ENCODE results near the gene ZNF316. TPM values are rescaled to one million over a fixed set of nuclear protein-coding genes. Genes with fewer than 3 reads are reported as not detected.
"Not testable (repeated sequence)": the region's sequence is repeated elsewhere in the genome, so short reads cannot be mapped to it uniquely, and the experiment has no call there.

The ZNF316 gene
- total RNA-seq, 2 experiments from 2014 or later: 17.2 to 19.0 TPM

DNA sequence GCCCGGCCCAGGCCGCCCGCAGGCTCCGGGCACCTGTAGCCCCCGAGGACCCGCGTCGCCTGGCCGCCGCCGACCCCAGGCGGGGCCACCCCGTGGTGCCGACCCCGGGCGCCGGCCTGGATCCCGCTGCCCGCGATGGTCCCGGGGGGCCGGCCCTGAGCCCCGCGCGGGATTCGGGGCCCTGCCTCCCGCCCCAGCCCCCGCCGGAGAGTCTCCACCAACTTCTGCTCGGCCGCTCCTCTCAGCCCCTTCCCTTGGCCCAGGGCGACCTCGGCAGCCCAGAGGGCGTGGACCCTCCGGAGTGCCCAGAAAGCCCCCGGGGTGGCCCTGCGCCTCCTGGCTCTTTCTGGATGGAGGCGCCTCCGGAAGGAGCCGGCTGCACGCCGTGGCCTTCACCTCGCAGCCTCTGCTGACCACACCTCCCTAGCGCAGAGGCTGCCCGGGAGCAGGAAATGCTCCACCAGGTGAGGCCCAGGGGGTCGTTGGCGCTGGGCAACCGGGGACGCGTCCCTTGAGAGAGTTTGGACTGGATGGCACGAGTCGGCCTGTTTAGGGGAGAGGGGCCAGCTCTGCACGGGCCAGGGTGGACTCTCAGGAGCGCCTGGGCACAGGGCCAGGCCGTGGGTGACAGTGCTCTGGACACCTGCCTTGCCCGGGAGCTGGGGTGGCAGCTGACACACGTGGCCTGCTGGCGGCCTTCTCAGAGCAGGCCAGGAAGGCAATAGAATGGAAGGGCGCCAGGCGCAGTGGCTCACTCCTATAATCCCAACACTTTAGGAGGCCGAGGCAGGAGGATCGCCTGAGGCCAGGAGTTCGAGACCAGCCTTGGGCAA is 21.2 kb upstream of the ZNF316 start:
- Mint-ChIP-seq H3K27ac (no peak overlapping the region), H3K4me1 (peaks cover 17% of the 10 kb centered on the region), H3K4me3 (peak overlapping the region; percentile 54), H3K27me3 (no peaks in the 10 kb centered on the region), H3K36me3 (no peaks in the 10 kb centered on the region), H3K9me3 (no peaks in the 10 kb centered on the region)
- peak; percentile 18 for DNase-seq

DNA sequence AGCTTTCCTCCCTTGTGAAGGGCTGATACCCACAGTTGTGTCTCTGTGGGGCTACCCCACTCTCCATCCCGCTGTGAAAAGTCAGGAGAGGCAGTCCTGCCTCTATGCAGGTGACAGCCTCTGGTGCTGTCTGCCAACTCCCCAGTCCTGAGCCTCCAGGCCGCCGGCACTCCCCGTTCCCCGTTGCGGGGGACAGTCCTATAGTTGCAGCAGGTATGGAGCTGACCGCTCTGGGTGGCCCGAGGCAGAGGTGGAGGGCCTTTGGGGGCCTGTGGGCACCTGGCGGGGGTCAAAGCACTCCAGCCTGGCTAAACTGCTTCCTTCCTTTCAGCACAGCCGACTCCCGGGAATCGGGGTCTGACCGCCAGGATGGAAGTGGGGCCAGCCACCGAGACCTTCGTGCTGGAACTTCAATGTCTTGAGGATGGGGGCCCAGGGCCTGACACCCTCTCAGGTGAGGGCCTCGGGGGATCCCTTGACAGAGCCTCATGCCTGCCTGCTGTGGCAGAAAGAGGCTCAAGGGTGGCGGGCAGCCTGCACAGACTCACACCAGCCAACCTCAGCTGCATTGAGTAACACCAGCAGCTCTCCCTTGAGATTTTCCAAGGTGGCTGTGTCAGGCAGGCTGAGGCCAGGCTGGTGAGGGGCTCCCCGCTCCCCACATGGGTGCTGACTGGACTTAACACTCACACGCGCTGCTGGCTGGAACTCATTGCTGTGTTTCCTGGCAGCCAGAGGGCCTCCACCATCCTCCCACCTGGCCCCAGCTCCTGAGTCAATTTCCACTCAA is 20.1 kb upstream of the ZNF316 start:
- no peaks in the 10 kb centered on the region for H3K27me3 Mint-ChIP-seq
- peak overlapping the region; percentile 14 for H3K27ac Mint-ChIP-seq
- H3K4me3 Mint-ChIP-seq: peak overlapping the region; percentile 16
- DNase-seq: no peak
- H3K4me1 Mint-ChIP-seq: peaks cover 23% of the 10 kb centered on the region
- no peaks in the 10 kb centered on the region for H3K9me3 Mint-ChIP-seq
- H3K36me3 Mint-ChIP-seq: peaks cover 8% of the 10 kb centered on the region

DNA sequence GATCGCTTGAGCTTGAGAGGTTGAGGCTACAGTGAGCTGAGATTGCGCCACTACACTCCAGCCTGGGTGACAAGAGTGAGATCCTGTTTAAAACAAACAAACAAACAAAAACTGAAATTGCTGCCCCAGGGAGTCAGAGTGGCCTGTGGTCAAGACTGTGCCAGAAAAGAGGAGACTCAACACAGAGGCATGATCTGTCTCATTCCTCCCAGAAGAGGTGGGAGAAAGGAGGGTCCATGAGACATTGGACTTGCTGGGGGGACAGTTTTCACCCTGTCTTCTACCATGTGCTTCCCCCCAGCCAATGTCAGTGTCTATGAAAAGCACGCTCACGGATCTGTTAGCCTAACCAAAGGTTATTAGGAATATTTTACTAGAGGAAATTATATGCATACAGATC is 18.5 kb upstream of the ZNF316 start:
- peaks cover 13% of the 10 kb centered on the region for H3K36me3 Mint-ChIP-seq
- no peak for DNase-seq
- H3K27me3 Mint-ChIP-seq: no peaks in the 10 kb centered on the region
- H3K4me3 Mint-ChIP-seq: no peak overlapping the region
- H3K9me3 Mint-ChIP-seq: no peaks in the 10 kb centered on the region
- H3K4me1 Mint-ChIP-seq: peaks cover 26% of the 10 kb centered on the region
- no peak overlapping the region for H3K27ac Mint-ChIP-seq

DNA sequence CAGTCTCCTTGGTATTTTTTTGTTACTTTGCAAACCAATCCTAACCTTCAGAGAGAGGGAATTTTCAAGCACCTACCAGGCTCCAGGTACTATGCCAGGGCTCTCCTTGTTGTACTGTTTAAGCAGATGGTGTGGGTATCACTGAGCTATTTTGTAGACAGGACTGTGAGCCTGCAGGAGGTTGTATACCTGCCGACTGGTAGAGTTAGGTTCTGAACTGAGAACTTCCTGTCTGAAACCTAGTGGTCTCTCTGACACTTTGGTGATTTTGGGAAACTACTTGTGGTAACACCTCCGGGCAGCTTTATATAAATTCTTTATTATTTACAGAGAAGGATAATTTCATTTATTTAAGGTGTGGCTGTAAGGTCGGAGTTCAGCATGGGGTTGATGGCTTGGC is 17.2 kb upstream of the ZNF316 start:
- no peak overlapping the region for H3K4me3 Mint-ChIP-seq
- peaks cover 13% of the 10 kb centered on the region for H3K36me3 Mint-ChIP-seq
- H3K4me1 Mint-ChIP-seq: peaks cover 31% of the 10 kb centered on the region
- no peak for DNase-seq
- H3K27ac Mint-ChIP-seq: no peak overlapping the region
- no peaks in the 10 kb centered on the region for H3K27me3 Mint-ChIP-seq
- no peaks in the 10 kb centered on the region for H3K9me3 Mint-ChIP-seq

DNA sequence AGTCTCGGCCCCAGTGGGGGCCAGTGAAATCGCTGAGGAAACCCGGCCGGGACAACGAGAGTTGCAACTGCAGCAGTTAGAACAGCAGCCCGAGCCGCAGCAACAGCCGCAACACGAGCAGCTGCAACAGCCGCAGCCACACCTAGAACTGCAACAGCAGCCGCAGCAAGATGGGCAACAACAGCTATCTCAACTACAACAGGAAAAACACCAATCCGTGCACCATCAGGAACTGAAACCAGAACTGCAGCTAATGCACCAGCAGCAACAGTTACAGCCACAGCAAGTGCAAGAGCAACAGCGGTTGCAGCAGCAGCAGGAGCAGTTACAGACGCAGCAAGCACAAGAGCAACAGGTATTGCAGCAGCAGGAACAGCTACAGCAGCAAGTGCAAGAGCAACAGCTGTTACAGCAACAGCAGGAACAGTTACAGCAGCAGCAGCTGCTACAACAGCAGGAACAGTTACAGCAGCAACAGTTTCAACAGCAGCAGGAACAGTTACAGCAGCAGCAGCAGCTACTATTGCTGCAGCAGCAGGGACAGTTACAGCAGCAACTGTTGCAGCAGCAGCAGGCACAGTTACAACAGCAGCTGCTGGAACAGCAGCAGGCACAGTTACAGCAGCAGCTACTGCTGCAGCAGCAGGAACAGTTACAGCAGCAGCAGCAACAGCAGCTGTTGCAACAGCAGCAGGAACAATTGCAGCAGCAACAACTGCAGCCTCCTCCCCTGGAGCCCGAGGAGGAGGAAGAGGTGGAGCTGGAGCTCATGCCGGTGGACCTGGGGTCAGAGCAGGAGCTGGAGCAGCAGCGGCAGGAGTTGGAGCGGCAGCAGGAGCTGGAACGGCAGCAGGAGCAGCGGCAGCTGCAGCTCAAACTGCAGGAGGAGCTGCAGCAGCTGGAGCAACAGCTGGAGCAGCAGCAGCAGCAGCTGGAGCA is 15.7 kb upstream of the ZNF316 start:
- Mint-ChIP-seq H3K4me1 (peaks cover 31% of the 10 kb centered on the region), H3K27ac (no peak overlapping the region), H3K27me3 (no peaks in the 10 kb centered on the region), H3K4me3 (no peak overlapping the region), H3K36me3 (peaks cover 13% of the 10 kb centered on the region), H3K9me3 (no peaks in the 10 kb centered on the region)
- no peak for DNase-seq

- peaks cover 13% of the 10 kb centered on the region for H3K36me3 Mint-ChIP-seq
- H3K27ac Mint-ChIP-seq: no peak overlapping the region
- peaks cover 31% of the 10 kb centered on the region for H3K4me1 Mint-ChIP-seq
- no peak for DNase-seq
- H3K4me3 Mint-ChIP-seq: no peak overlapping the region
- H3K27me3 Mint-ChIP-seq: no peaks in the 10 kb centered on the region
- no peaks in the 10 kb centered on the region for H3K9me3 Mint-ChIP-seq
Observed at GRCh38 chr7:6622134-6622710, 14.9 kb upstream of the ZNF316 start.

DNA sequence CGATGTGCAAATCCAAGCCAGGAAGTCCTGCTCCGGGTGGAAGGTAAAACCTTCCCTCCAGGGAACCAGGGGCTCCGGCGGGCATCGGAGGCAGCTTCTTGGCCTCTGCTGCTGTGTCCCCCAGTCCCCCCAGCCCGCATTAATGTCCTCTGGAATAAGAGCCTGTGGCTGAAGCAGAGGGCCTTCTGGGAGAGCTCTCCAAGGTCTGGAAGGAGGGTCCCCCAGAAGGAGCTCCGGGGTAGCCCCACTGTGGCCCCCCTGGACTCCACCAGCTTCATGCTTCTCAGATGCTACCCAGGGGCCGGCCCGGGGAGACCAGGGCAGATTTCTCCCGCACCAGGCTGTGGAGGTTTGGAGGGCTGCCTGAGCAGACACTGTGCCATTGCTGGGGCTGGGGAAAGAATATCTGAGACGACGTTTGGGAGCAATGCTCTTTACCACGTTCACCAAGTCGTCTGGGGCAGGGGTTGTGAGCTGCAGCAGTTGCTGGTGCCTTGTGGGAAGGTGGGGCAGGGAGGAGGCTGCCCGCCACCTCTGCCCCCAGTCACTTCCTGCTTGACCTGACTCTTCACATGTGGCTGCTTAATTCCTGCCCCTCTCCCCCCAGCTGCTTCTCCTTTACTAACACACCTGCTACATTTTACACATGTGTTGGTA is 13.4 kb upstream of the ZNF316 start:
- Mint-ChIP-seq H3K4me1 (peaks cover 29% of the 10 kb centered on the region), H3K9me3 (no peaks in the 10 kb centered on the region)

GRCh38 chr7:6624246-6624611 is 12.9 kb upstream of the ZNF316 start:
- no peak for DNase-seq
- H3K4me3 Mint-ChIP-seq: peak overlapping the region; percentile 38
- peak overlapping the region; percentile 91 for H3K27ac Mint-ChIP-seq
- H3K9me3 Mint-ChIP-seq: no peaks in the 10 kb centered on the region
- peaks cover 13% of the 10 kb centered on the region for H3K36me3 Mint-ChIP-seq
- H3K4me1 Mint-ChIP-seq: peaks cover 29% of the 10 kb centered on the region
- H3K27me3 Mint-ChIP-seq: no peaks in the 10 kb centered on the region

More for the DNA sequence above, 13.4 kb upstream of the ZNF316 start:
- Mint-ChIP-seq H3K27ac (peak overlapping the region; percentile 91), H3K4me3 (peak overlapping the region; percentile 18), H3K36me3 (peaks cover 13% of the 10 kb centered on the region), H3K27me3 (no peaks in the 10 kb centered on the region)
- no peak for DNase-seq

DNA sequence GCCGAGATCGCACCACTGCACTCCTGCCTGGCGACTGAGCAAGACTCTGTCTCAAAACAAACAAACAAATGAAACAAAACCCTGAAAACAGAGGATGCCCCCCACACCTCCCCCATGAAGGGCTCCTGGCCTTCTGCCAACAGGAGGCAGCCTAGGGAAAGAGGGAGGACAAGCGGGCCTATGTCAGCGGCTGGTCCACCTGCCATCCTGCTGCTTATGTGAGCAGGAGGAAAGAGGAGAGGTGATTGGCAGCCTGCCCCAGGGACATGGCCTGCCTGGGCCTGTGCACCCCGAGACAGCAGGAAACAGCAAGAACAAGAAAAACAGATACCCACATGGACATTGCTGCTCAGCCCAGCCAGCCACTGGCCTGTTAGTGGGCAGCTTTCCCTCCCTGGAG is 9.1 kb upstream of the ZNF316 start:
- no peak for DNase-seq
- H3K9me3 Mint-ChIP-seq: no peaks in the 10 kb centered on the region
- no peak overlapping the region for H3K4me3 Mint-ChIP-seq
- H3K27me3 Mint-ChIP-seq: no peaks in the 10 kb centered on the region
- H3K27ac Mint-ChIP-seq: no peak overlapping the region
- peaks cover 10% of the 10 kb centered on the region for H3K4me1 Mint-ChIP-seq
- H3K36me3 Mint-ChIP-seq: peaks cover 3% of the 10 kb centered on the region

GRCh38 chr7:6630007-6630849 is 6.9 kb upstream of the ZNF316 start:
- Mint-ChIP-seq H3K9me3 (no peaks in the 10 kb centered on the region), H3K4me3 (no peak overlapping the region), H3K27me3 (no peaks in the 10 kb centered on the region), H3K36me3 (no peaks in the 10 kb centered on the region), H3K4me1 (peaks cover 3% of the 10 kb centered on the region), H3K27ac (no peak overlapping the region)
- DNase-seq: no peak

DNA sequence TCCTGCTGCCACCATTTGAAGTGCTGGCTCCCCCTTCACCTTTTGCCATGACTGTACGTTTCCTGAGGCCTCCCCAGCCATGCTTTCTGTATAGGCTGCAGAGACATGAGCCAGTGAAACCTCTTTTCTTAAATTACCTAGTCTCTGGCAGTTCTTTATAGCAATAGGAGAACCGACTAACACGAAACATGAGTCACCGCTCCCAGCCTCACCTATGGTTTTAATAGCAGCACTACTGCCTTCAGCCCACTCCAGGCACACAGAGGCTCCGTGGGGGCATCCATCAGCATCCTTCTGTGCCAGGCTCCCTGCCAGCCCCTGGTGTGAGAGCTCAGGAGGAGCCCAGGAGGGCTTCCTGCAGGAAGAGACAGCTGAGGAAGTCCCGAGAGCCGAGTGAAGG is 5.5 kb upstream of the ZNF316 start:
- Mint-ChIP-seq H3K27me3 (no peaks in the 10 kb centered on the region), H3K9me3 (no peaks in the 10 kb centered on the region), H3K27ac (no peak overlapping the region), H3K4me1 (peaks cover 4% of the 10 kb centered on the region), H3K36me3 (no peaks in the 10 kb centered on the region), H3K4me3 (no peak overlapping the region)
- no peak for DNase-seq

GRCh38 chr7:6634021-6634420 is 3.1 kb upstream of the ZNF316 start:
- H3K27ac Mint-ChIP-seq: no peak overlapping the region
- H3K4me3 Mint-ChIP-seq: no peak overlapping the region
- peaks cover 10% of the 10 kb centered on the region for H3K36me3 Mint-ChIP-seq

DNA sequence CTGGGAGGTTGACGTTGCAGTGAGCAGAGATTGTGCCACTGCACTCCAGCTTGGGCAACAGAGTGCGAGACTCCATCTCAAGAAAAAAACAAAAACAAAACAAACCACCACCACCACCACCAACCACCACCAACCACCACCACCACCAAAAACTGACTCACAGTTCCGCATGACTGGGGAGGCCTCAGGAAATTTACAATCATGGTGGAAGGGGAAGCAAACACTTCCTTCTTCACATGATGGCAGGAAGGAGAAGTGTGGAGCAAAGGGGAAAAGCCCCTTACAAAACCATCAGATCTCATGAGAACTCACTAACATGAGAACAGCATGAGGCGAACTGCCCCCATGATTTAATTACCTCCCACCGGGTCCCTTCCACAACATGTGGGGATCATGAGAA is 2.1 kb upstream of the ZNF316 start:
- H3K4me3 Mint-ChIP-seq, H3K27me3 Mint-ChIP-seq, DNase-seq, H3K9me3 Mint-ChIP-seq: not testable (repeated sequence)
- Mint-ChIP-seq H3K27ac (peak overlapping the region; percentile 5), H3K36me3 (peaks cover 19% of the 10 kb centered on the region), H3K4me1 (peaks cover 26% of the 10 kb centered on the region)

More at GRCh38 chr7:6634021-6634420, 3.1 kb upstream of the ZNF316 start:
- no peak for DNase-seq
- Mint-ChIP-seq H3K4me1 (peaks cover 17% of the 10 kb centered on the region), H3K27me3 (no peaks in the 10 kb centered on the region), H3K9me3 (no peaks in the 10 kb centered on the region)
